ENCODE results near the gene ABCA6. TPM values are rescaled to one million over a fixed set of nuclear protein-coding genes. Genes with fewer than 3 reads are reported as not detected.

Gene ABCA6
- total and polyA plus RNA-seq, 9 of the 15 experiments (the other 6 are each of a cell fraction or from before 2014, with no cell fraction given) = 0.06 to 0.73 (median 0.15) TPM

- peak; percentile 79 for TF ChIP-seq ZNF311 (CRISPR knock-in tag; IDR thresholded peaks at IDR 0.05)
- peak; percentile 85; the same call in 1 of the 2 replicates for TF ChIP-seq MYNN (IDR thresholded peaks at IDR 0.05)
- TF ChIP-seq MYNN (CRISPR knock-in tag; IDR thresholded peaks at IDR 0.05) = no peak
- TF ChIP-seq, protein P1, sequence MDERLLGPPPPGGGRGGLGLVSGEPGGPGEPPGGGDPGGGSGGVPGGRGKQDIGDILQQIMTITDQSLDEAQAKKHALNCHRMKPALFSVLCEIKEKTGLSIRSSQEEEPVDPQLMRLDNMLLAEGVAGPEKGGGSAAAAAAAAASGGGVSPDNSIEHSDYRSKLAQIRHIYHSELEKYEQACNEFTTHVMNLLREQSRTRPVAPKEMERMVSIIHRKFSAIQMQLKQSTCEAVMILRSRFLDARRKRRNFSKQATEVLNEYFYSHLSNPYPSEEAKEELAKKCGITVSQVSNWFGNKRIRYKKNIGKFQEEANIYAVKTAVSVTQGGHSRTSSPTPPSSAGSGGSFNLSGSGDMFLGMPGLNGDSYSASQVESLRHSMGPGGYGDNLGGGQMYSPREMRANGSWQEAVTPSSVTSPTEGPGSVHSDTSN (CRISPR knock-in tag; IDR thresholded peaks at IDR 0.05; ENCODE audit: low read depth) = peak; percentile 86
- TF ChIP-seq, protein P1 (tag; conservative IDR thresholded peaks at IDR 0.05; ENCODE audit: low read depth) = peak; percentile 99
- peak; percentile 44 for TF ChIP-seq HCFC1 (IDR thresholded peaks at IDR 0.05; ENCODE audit: low read depth, low read length)
- TF ChIP-seq ZNF449 (CRISPR knock-in tag; IDR thresholded peaks at IDR 0.05) = 0 out of 2 replicates have a peak, but pooled peaks have one; percentile 37
- TF ChIP-seq LEF1 (IDR thresholded peaks at IDR 0.05) = peak; percentile 98
- TF ChIP-seq ZNF318 (IDR thresholded peaks at IDR 0.05; ENCODE audit: borderline replicate concordance in 1 of 2, low read depth in 1 of 2) = peak; percentile 93 to 96; a peak in 3 of 4 replicates
- peak; percentile 96 for TF ChIP-seq ATF3 (IDR thresholded peaks at IDR 0.05)
- TF ChIP-seq ATF3 (CRISPR knock-in tag; conservative IDR thresholded peaks at IDR 0.05) = peak; percentile 88; the same call in 1 of the 2 replicates
- TF ChIP-seq MAX (CRISPR knock-in tag; IDR thresholded peaks at IDR 0.05) = no peak
Observed at GRCh38 chr17:69047368-69048263, 94.1 kb downstream of the ABCA6 start (continued).

Measured in K562 (cell line).